Suppressor macrophage treated with lipopolysaccharide for 4 hours (primary cell): ENCODE data around the gene INPP5B.
"Not testable (repeated sequence)": the region's sequence is repeated elsewhere in the genome, so short reads cannot be mapped to it uniquely, and the experiment has no call there.

Experiments used
- DNase-seq: peaks from one replicate; pipeline ENCODE4 v3.0.0-alpha.2; 2020

The INPP5B gene

GRCh38 chr1:37947364-37947763 lies 511 bp upstream of the INPP5B start:
- peak; percentile 18 for DNase-seq

DNA sequence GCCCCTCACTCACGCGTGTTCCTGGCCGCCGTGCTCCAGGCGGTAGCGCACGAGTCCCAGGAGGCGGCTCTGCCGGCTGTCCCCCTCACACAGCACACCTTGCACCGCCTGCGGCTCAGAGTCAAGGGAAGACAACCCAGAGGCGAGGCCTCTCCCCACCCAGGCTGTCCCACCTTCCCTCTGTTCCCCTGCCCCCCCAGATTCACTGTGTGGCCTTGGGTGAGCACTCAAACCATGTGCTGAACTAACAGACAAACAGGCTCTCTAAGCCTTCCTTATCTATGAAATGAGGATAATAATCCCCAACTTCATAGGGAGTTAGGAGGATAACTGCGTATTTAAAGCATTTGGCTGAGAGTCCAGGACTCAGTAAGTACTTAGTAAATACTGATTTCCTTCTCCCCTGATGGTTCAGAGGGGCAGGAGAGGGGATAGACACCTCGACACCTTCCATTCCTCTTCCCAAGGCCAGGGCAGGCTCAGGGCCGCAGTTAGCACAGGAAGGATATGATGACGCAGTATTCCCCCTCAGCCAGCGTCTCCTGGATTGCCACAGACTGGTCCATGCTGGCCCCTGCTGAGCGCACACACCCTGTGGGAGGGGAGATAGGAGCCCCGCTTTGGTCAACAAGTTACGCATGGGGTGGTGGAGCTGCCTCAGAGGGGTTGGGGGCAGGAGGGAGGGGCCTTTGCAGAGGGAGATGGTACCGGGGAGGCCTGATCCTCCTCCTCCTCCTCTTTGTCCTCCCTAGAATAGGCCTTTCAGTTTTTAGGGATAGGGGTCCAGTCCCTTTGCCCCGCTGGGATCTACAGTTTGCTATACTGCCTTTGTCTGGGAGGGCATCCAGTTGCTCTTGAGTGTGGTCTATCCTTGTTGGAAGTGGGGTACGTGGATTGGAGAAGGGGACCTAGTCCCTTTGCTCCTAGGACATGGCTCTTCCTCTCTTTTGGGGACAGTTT lies 830 bp downstream of the INPP5B start:
- peak; percentile 69 for DNase-seq

DNA sequence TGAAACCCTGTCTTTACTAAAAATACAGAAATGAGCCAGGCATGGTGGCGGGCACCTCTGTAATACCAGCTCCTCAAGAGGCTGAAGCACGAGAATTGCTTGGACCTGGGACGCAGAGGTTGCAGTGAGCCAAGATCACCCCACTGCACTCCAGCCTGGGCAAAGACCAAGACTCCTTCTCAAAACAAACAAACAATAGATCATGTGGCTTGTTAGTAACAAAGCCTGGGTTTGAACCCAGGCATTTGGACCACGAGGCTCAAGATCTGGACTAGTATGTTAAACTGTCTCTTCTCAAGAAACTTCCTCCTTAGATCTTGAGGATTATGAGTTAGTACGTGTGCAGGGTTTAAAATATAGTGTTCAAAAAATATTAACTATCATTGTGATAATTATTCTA lies 1.6 kb downstream of the INPP5B start:
- DNase-seq, result no peak

DNA sequence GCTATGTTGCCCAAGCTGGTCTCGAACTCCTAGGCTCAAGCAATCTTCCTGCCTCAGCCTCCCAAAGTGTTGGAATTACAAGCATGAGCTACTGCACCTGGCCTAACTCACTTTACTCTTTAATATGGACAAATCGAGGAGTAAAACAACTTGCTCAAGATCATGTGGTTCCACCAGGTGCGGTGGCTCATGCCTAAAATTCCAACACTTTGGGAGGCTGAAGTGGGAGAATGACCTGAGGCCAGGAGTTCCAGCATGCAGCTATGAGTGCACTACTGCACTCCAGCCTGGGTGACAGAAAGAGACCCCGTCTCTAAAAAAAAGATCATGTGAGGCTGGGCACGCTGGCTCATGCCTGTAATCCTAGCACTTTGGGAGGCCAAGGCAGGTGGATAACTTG lies 2.0 kb downstream of the INPP5B start:
- no peak for DNase-seq

DNA sequence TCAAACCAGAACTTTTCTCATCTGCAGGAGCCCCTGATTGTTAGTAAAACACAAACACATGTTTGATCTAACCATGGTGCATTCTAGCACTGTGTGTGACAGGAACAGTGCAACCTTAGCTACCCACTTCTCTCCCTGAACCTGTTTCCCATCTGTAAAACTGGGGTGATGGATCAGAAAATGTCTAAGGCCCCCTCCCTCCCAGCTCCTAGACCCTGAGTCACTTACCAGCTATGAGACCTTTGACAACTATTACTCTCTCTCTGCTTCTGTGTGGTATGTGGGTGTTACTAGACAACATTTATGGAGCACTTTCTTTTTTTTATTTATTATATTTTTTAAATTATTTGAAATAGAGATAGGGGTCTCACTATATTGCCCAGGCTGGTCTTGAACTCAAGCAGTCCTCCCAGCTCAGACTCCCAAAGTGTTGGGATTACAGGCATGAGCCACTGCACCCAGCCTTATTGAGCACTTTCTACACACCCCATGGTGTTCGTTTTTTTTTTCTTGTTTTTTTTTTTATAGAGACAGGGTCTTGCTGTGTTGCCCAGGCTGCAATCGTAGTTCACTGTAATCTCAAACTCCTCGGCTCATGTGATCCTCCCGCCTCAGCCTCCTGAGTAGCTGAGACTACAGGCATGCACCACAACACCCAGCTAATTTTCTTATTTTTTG lies 2.6 kb downstream of the INPP5B start:
- DNase-seq, result no peak

GRCh38 chr1:37940299-37940947 lies 6.4 kb downstream of the INPP5B start:
- no peak for DNase-seq

GRCh38 chr1:37936760-37937159 lies 10.1 kb downstream of the INPP5B start:
- not testable (repeated sequence) for DNase-seq

DNA sequence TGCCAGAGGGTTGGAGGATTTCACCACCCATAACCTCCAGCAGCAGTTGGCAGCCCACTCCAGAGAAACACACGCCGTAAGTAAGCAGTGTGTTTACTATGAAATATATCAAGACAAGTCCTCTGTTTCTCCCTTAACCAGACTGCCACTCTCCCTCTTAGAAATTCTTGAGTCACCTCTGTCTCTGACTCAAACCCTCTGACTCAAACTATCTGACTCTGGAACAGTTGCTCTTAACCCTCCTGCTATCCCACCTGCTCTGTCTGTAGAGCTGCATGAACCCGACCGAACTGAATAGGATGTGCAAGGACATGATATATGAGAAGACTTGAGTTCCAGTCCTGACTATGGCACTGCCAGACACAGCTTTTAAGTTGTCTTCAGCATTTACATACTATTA lies 14.1 kb downstream of the INPP5B start:
- DNase-seq, result no peak

- DNase-seq, result peak; percentile 97
These were observed 15.3 kb downstream of the INPP5B start for GRCh38 chr1:37931361-37932158.

DNA sequence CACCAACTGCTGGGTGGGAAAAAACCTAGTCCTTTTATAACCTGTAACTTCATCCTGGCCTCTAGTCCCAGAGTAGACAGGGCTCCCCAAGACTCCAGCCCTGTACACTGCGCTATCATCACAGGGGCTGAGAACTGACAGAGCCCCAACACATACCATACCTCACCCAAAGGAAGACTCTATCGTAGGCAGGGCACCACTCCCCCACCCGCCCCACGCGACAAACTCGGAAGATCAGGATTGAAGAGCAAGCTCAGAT lies 15.8 kb downstream of the INPP5B start:
- no peak for DNase-seq

DNA sequence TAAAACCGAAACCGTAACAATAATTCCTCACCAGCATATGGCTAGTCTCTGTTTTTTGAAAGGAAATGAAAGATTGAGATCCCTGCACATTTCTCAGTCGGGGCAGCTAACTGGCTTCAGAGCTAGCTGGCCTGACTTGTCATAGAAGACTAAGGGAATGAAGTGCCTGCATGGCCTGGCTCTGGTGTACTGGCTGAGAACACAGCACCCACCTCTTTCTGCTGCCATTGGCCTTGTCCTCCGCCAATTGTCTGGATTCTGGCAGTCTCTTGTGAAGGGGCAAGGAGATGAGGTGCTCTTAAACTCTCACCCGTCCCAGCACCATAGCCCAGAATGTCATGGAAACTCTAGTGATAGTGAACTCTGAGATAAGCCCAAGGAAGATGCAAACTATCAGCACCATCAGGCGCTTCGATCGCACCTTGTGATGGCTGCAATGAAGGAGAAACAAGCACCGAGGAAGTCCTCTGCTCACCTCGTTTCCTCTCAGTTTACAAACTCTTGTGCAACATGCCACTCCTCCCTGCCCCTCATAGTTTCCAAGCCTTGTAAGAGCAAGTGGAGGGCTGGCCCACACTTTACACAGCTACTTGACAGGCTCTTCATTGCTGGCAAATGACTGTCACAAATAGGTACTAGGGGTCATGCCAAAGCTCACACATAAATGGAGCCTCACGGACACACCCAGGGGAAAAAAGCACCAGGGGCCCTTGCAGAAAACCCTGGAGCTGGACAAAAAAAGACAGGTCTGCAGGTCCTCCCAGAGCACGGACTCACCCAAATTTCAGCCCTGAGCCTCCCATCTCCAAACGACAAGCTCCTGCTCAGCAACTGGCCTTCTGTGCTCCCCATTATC lies 16.4 kb downstream of the INPP5B start:
- DNase-seq, result no peak

DNA sequence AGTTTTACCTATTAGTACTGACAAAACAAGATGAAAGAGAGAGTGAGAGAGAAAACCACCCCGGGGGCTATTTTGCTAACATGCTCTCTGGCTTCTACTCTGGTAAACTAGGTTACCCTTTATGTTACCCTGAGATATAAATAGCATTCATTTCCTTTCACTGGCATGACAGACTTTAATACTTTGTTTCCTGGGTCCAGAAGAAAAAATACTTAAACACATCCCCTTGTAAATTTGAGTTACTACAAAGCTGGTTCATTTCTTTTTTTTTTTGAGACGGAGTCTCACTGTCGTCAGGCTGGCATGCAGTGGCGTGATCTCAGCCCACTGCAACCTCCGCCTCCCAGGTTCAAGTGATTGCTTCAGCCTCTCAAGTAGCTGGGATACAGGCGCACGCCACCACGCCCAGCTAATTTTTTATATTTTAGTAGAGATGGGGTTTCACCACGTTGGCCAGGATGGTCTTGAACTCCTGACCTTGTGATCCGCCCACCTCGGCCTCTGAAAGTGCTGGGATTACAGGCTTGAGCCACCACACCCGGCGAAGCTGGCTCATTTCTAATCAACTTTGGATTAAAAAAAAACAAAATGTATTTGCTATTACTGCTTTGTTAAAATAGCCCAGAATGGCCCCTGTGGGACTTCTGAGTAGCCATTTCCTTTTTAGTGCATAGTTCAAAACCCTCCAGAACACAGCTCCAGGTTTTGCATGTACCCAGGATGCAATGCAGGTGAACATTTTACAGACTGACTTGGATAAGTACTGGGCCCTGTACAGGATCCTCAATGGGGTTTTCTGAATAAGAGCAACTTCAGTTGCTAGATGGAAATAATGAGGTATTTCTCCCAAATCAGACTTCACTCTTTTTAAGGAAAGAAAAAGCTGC lies 20.6 kb downstream of the INPP5B start:
- no peak for DNase-seq

DNA sequence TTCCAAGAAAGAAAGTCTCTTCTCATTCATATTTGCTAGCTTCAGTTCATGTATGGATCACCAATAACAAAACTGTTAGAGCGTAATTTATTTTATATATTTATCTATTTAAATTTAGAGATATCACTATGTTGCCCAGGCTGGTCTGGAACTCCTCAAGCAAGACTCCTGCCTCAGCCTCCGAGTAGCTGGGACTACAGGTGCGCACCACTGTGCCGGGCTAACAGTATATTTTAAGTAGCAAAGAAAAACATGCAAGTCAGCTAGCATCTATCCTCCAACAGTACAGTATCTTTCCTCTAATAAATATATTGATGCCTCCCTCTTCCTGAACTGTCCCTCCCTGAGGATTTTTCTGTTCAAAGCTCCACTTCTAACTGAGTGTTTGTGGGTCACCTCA lies 21.5 kb downstream of the INPP5B start:
- no peak for DNase-seq

- no peak for DNase-seq
These were observed 23.3 kb downstream of the INPP5B start for GRCh38 chr1:37923551-37923889.

DNA sequence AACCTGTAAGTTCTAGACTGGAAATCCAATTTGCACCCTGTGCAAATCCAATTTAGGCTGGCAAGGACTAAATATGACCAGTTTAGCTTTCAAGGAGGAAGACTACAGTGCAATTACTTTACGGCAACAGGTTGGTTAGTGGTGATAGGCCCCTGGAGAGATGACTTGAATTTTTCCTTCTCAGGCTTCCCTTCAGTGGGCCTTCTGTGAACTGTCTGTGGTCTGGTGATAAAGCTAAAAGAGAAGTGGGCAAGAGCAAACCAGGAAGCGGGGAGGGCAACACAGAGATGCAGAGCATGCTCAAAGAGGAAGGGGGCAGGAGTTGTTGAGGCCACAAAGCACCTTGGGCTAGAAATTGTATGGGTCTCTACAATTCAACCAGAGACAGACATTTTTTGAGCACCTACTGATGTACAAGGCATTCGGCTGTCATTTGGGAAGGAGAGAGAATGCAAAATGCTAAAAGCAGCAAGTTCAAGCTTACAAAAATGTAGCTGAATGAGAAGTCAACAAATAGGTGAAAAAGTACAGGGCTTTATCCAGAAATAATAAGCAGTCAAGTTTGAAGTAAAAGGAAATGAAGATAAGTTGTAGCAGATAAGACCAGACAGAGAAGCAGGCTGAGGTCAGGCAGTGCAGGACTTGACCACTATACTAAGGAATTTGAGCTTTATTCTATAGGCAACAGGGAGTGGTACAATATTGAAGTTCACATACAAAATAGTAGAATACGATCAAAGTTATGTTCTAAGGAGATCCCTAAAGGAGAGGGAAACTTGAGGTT lies 23.9 kb downstream of the INPP5B start:
- DNase-seq, result peak; percentile 58

DNA sequence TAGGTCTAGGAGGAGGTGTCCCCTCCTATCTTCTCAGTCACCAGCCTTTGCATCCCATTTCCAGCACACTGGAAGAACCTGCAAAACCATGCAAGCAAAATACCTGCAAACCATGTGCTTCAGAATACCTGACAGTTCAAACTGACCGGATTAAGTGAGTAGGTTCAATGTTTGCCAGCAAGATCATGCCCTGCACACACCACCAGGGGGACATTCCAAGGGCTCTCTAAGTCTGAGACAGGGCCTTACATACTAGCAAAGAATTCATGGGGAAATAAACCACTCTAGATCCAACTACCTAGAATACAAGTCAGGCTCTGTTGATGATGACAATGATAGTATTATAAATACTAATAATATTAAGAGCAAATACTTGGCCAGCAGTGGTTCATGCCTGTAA lies 27.6 kb downstream of the INPP5B start:
- DNase-seq, result no peak

GRCh38 chr1:37915476-37916093 lies 31.3 kb downstream of the INPP5B start:
- DNase-seq, result no peak

DNA sequence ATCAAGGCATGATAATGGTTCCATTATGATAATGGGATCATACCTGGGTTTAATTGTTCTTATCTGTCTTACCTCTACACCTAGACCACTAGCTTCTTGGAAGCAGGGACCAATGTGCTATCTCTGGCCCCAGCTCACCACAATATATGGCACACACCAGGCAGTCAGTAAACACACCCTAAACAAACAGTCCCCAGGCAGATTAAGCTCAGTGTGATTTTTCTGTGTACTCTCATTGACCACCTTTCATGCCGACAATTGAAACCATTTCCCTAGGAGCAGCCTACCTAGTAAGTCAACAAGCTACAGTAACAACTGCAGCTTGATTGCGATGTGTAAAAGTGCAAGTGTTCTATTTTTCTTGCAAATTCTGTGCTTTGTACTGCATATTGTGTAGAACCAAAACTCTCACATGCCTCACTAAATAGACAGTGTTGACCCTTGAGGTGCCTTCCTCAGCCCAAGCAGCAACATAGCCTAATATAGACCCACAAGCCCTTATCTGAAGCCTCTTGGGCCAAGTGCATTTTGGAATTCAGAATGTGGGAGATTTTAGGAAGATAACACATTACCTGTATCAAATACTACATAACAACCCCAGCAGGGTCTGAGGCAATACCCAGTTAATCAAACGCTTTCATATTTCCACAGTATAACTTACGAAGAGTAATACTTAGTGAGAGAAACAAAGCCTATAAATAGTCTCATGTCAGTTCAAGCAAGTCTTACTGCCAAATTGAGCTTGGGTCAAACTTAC lies 32.0 kb downstream of the INPP5B start:
- DNase-seq, result no peak

DNA sequence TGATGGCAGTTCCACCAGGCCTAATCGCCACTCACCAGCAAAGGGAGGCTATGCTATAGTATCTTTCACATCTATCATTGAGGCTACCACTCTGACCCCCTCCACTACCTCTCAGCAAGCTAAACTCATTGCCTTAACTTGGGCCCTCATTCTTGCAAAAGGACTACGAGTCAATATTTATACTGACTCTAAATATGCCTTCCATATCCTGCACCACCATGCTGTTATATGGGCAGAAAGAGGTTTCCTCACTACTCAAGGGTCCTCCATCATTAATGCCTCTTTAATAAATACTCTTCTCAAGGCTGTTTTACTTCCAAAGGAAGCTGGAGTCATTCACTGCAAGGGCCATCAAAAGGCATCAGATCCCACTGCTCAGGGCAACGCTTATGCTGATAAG lies 35.4 kb downstream of the INPP5B start:
- DNase-seq, result not testable (repeated sequence)
